ENCODE measurements around the gene TMEM259.

Gene TMEM259

DNA sequence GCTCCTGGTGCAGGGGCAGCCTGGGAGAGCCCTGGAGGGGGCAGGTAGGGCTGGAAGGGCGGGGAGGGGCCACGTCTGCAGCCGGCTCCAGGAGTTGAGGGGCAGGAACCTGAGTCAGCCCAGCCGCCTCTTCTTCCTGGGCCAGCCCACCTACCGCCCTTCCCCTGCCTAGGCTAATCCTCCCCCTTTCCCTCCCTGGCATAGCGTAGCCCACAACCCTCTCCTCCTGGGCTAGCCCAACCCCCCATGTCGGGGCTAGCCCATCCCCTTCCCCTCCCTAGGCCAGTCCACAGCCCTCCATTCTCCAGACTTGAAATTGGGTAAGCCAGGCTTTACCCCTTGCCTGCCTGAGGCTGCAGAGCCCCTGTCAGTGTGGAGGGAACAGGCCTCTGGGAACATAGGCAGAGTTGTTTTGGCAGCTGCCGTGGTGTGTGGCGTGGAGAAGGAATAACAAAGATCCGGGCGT is 57.4 kb downstream of the TMEM259 start:
- Mint-ChIP-seq H3K36me3 (peaks cover 78% of the 10 kb centered on the region), H3K27me3 (no peaks in the 10 kb centered on the region), H3K4me3 (no peak overlapping the region), H3K27ac (no peak overlapping the region), H3K4me1 (peaks cover 5% of the 10 kb centered on the region), H3K9me3 (no peaks in the 10 kb centered on the region)
- ATAC-seq, result no peak

DNA sequence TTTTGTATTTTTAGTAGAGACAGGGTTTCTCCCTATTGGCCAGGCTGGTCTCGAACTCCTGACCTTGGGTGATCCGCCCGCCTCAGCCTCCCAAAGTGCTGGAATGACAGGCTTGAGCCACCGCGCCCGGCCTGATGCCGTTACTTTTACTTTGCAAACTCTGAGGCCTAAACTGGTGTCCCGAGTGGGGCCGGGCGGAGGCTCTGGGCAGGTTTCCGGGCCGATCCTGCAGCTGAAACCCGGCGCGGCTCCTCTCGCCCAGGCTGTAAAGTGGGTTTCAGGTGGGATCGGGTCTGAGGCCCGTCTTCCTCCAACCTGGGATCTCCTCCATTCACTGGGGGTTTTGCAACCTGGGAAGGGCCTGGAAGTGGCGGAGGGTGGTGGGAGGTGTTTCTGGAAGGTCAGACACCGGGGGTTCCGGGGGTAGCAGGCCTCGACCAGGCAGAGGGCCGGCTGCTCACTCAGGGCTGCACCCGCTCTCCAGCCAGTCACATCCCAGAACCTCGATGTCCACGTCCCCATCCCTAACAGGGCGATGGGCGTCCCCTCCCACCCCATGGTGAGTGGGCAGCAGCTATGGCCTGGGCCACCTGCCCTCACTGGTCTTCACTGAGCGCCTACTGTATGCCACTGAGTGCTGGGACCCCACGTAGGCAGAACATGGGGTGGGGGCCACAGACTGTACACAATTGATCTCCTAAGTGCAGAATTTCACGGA is 58.1 kb downstream of the TMEM259 start:
- H3K9me3 Mint-ChIP-seq, result no peaks in the 10 kb centered on the region
- no peaks in the 10 kb centered on the region for H3K27me3 Mint-ChIP-seq
- no peak overlapping the region for H3K27ac Mint-ChIP-seq
- ATAC-seq, result no peak
- H3K36me3 Mint-ChIP-seq, result peaks cover 73% of the 10 kb centered on the region
- H3K4me3 Mint-ChIP-seq, result no peak overlapping the region
- H3K4me1 Mint-ChIP-seq, result peaks cover 5% of the 10 kb centered on the region

DNA sequence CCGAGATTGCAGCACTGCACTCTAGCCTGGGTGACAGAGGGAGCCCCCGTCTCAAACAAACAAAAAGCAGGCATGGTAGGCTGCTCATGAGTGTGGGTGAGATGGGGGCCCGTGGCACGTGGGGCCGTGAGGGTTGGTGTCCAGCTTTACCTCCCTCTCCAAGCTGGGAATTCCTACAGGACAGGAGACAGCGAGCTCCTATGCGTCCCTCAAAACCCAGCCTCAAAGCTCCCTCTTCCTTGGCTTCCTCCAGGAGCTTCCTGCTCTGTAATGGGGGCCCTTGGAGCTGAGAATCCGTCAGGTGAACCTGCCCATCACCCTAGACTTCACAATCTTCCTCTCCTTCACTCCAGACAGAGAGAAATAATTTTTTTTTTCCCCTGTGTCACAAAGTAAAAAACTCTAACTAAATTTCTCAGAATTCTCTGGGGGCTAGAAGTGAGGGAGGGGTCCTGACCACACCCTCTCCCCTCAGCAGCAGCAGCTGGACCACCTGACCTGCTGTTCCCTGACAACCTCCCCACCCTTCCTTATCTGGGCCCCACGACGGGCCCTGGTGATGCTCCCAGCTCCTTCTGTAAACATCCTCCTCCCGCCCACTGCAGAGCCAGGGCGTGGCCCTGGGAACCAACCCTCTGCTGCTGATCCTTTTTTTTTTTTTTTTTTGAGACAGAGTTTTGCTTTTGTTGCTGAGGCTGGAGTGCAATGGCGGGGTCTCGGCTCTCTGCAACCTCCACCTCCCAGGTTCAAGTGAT is 58.9 kb downstream of the TMEM259 start:
- Mint-ChIP-seq H3K9me3 (no peaks in the 10 kb centered on the region), H3K4me1 (peaks cover 5% of the 10 kb centered on the region), H3K27ac (peak overlapping the region; percentile 57), H3K4me3 (no peak overlapping the region), H3K36me3 (peaks cover 67% of the 10 kb centered on the region), H3K27me3 (no peaks in the 10 kb centered on the region)
- ATAC-seq, result no peak

DNA sequence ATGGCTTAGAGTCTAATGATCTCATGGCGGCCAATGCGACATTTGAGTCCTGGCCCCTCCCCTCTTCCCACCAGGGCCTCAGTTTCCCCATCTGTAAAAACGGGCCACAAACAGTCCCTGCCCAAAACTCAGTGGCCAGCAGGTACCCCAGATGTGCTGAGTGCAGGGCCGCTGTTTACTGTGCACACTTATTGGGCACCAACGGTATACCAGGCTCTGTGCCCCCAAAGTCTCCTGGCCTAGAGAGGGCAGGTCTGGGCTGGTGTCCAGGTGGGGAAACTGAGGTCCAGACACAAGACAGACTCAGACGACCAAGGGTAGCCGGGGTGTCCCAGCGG is 60.4 kb downstream of the TMEM259 start:
- Mint-ChIP-seq H3K4me1 (peaks cover 6% of the 10 kb centered on the region), H3K27ac (no peak overlapping the region), H3K36me3 (peaks cover 52% of the 10 kb centered on the region), H3K4me3 (no peak overlapping the region), H3K9me3 (no peaks in the 10 kb centered on the region), H3K27me3 (no peaks in the 10 kb centered on the region)
- ATAC-seq, result no peak

DNA sequence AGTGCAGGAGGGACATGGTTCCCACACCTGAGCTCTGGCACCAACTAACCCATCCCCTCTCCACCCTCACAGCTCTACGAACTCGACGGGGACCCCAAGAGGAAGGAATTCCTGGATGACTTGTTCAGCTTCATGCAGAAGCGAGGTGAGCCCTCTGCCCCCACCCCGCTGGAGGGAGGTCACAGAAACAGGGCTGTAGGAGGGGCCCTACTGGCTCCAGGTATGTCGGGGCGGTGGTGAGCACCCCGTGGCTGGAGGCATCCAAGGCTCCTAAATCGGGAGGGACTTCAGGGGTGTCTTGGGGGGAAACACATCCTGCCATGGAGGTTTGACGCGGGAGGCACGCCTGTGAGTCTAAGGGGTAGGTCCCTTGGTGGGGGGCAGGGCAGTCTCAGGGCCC is 60.9 kb downstream of the TMEM259 start:
- no peaks in the 10 kb centered on the region for H3K27me3 Mint-ChIP-seq
- ATAC-seq, result no peak

More for the DNA sequence above, 60.9 kb downstream of the TMEM259 start:
- Mint-ChIP-seq H3K27ac (no peak overlapping the region), H3K9me3 (no peaks in the 10 kb centered on the region), H3K36me3 (peaks cover 47% of the 10 kb centered on the region), H3K4me1 (peaks cover 11% of the 10 kb centered on the region), H3K4me3 (no peak overlapping the region)
